HCT116 (cell line): ENCODE results near the gene KRTAP1-5. TPM values are rescaled to one million over a fixed set of nuclear protein-coding genes. Genes with fewer than 3 reads are reported as not detected.

ENCODE experiments used
- ATAC-seq: fragments of 200-7000 bp; cut with Tn5 transposase; 2 replicates; pipeline ENCODE4 v1.9.1; 2020; ENCODE audit warnings: mild to moderate bottlenecking, moderate library complexity
- BruUV-seq: library from RNA; stranded (reverse); fragments of 400-500 nt; replicated peaks from 2 replicates; lab custom pipeline; 2021; lab: Mats Ljungman, UMichigan
- CTCF ChIA-PET: fragments of 300-600 bp; sonication (Branson Sonifier 250); formaldehyde crosslinking; loops from one replicate; lab custom pipeline; 2021; ENCODE audit warnings: antibody characterized with exemption; lab: Charles Lee
- POLR2A ChIA-PET: fragments of 300-600, 350-600 bp; sonication (Branson Sonifier 250); formaldehyde crosslinking; loops from one replicate; lab custom pipeline; 2021; ENCODE audit warnings: antibody characterized with exemption; lab: Charles Lee
- RAD21 ChIA-PET, 2 experiments: fragments of 300-600 bp; sonication (Branson Sonifier 250); formaldehyde crosslinking; loops; one replicate each; lab custom pipeline; 2023; ENCODE audit warnings: low total read pairs in 2 of 2; ENCODE audit not compliant: uncharacterized antibody in 2 of 2, unreplicated experiment in 2 of 2, low non-redundant PET in 1 of 2; lab: Charles Lee
- DNase-seq: peaks from one replicate; pipeline ENCODE4 v3.0.0-alpha.2; 2010; ENCODE audit warnings: low read depth, low spot score
- H2AFZ ChIP-seq: fragments of 200-600 bp; shearing (Covaris generic), sonication (generic); 2 replicates; pipeline ENCODE4 v1.6.1; 2017; ENCODE audit warnings: low read depth, mixed run types, mixed read lengths, antibody characterized with exemption, low read length; ENCODE audit not compliant: poor library complexity, severe bottlenecking
- H3K27ac ChIP-seq: 2 replicates; pipeline ENCODE4 v1.5.1; 2012; ENCODE audit warnings: low read depth, low read length
- H3K27me3 ChIP-seq: fragments of 200-600 bp; sonication (generic); 2 replicates; pipeline ENCODE4 v1.6.1; 2016; ENCODE audit warnings: mixed run types, low read length, mixed read lengths; ENCODE audit not compliant: insufficient read depth
- H3K36me3 ChIP-seq, 2 experiments: fragments of 200-500 bp in 1 of 2; fragments of 200-600 bp in 1 of 2; sonication (Bioruptor generic) in 1 of 2; sonication (generic) in 1 of 2; 2 replicates each; pipeline versions ENCODE4 v1.5.1 to v1.6.1; 2014 to 2016; ENCODE audit warnings: low read length in 2 of 2, inconsistent platforms in 1 of 2, mixed read lengths in 1 of 2, mixed run types in 1 of 2; ENCODE audit not compliant: insufficient read depth in 2 of 2, control insufficient read depth in 1 of 2
- H3K4me1 ChIP-seq, 2 experiments: fragments of 200-600 bp in 1 of 2; sonication (generic) in 1 of 2; 2 replicates each; pipeline versions ENCODE4 v1.5.1 to v1.6.1; 2012 to 2017; ENCODE audit warnings: low read length in 2 of 2, inconsistent platforms in 1 of 2, mild to moderate bottlenecking in 1 of 2, mixed read lengths in 1 of 2, mixed run types in 1 of 2, moderate library complexity in 1 of 2; ENCODE audit not compliant: insufficient read depth in 2 of 2, control insufficient read depth in 1 of 2
- H3K4me2 ChIP-seq: fragments of 200-600 bp; sonication (generic); 2 replicates; pipeline ENCODE4 v1.6.1; 2017; ENCODE audit warnings: mixed run types, low read length, mixed read lengths
- H3K4me3 ChIP-seq, 2 experiments: fragments of 200-600 bp in 1 of 2; sonication (generic) in 1 of 2; replicated peaks in 1 of 2; 2 replicates each; pipeline ENCODE4 v1.5.1; 2011 to 2016; ENCODE audit warnings: low read length in 2 of 2, control low read depth in 1 of 2, low read depth in 1 of 2, mild to moderate bottlenecking in 1 of 2, mixed read lengths in 1 of 2, mixed run types in 1 of 2
- H3K79me2 ChIP-seq: fragments of 200-600 bp; sonication (generic); 2 replicates; pipeline ENCODE4 v1.6.1; 2017; ENCODE audit warnings: mild to moderate bottlenecking, mixed run types, low read length, moderate library complexity, mixed read lengths; ENCODE audit not compliant: insufficient read depth
- H3K9ac ChIP-seq: fragments of 200-600 bp; sonication (generic); 2 replicates; pipeline ENCODE4 v1.6.1; 2016; ENCODE audit warnings: low read length, mixed read lengths
- H3K9me2 ChIP-seq: fragments of 200-600 bp; sonication (generic), shearing (Covaris generic); 2 replicates; pipeline ENCODE4 v1.6.1; 2017; ENCODE audit warnings: mixed run types, mild to moderate bottlenecking, moderate library complexity; ENCODE audit not compliant: insufficient read depth
- H3K9me3 ChIP-seq, 2 experiments: fragments of 200-500 bp in 1 of 2; fragments of 200-600 bp in 1 of 2; sonication (Bioruptor generic) in 1 of 2; sonication (generic) in 1 of 2; 2 replicates each; pipeline ENCODE4 v1.6.1; 2014 to 2017; ENCODE audit warnings: low read length in 2 of 2, mixed read lengths in 2 of 2, inconsistent platforms in 1 of 2, low read depth in 1 of 2, mild to moderate bottlenecking in 1 of 2, mixed run types in 1 of 2, moderate library complexity in 1 of 2; ENCODE audit not compliant: control insufficient read depth in 1 of 2, insufficient read depth in 1 of 2
- H4K20me1 ChIP-seq: fragments of 200-600 bp; sonication (generic), shearing (Covaris generic); 2 replicates; pipeline ENCODE4 v1.6.1; 2017; ENCODE audit warnings: mixed run types, mild to moderate bottlenecking, moderate library complexity; ENCODE audit not compliant: insufficient read depth
- ATF3 ChIP-seq: IDR thresholded peaks from 2 replicates; pipeline ENCODE4 v1.6.1; 2012
- CBX3 ChIP-seq: IDR thresholded peaks from 2 replicates; pipeline ENCODE4 v1.6.1; 2012; ENCODE audit warnings: low read depth
- CEBPB ChIP-seq: IDR thresholded peaks from 2 replicates; pipeline ENCODE4 v1.6.1; 2012; ENCODE audit warnings: low read depth
- JUND ChIP-seq: IDR thresholded peaks from 2 replicates; pipeline ENCODE4 v1.6.1; 2012
- POLR2AphosphoS5 ChIP-seq: IDR thresholded peaks from 2 replicates; pipeline ENCODE4 v1.6.1; 2011; ENCODE audit warnings: mild to moderate bottlenecking, low read depth, low read length, moderate library complexity
- RAD21 ChIP-seq: IDR thresholded peaks from 2 replicates; pipeline ENCODE4 v1.6.1; 2012; ENCODE audit warnings: low read depth, mild to moderate bottlenecking
- REST ChIP-seq: IDR thresholded peaks from 2 replicates; pipeline ENCODE4 v1.6.1; 2012; ENCODE audit warnings: low read depth
- SP1 ChIP-seq: IDR thresholded peaks from 2 replicates; pipeline ENCODE4 v1.6.1; 2012; ENCODE audit warnings: low read depth
- SRF ChIP-seq: IDR thresholded peaks from 2 replicates; pipeline ENCODE4 v1.6.1; 2012; ENCODE audit warnings: low read depth
- TCF7L2 ChIP-seq: IDR thresholded peaks from 2 replicates; pipeline ENCODE4 v1.7.0; 2011; ENCODE audit warnings: borderline replicate concordance, inconsistent platforms; ENCODE audit not compliant: insufficient read depth, insufficient read length; ENCODE audit errors: extremely low read depth
- ZBTB33 ChIP-seq: IDR thresholded peaks from 2 replicates; pipeline ENCODE4 v1.6.1; 2011; ENCODE audit warnings: mild to moderate bottlenecking, low read length, moderate library complexity; ENCODE audit not compliant: insufficient replicate concordance; ENCODE audit errors: extremely low read depth
- ZFX ChIP-seq: fragments of 450-650 bp; IDR thresholded peaks from 2 replicates; pipeline ENCODE4 v1.6.1; 2017
- ZNF274 ChIP-seq: fragments of 200-500 bp; sonication (Bioruptor generic); IDR thresholded peaks from 2 replicates; pipeline ENCODE4 v1.6.1; 2014; ENCODE audit warnings: mild to moderate bottlenecking, low read depth, low read length, inconsistent platforms
- intact Hi-C: fragments of 100-400 bp; cut with micrococcal nuclease; formaldehyde crosslinking; loops from 2 replicates; pipeline ENCODE4 v1.10.0; 2022
- total RNA-seq: library from RNA; stranded (reverse); gene quantifications from one replicate; pipeline ENCODE4 v1.2.1, GENCODE V29; 2021; ENCODE audit not compliant: unreplicated experiment

KRTAP1-5 gene
- total RNA-seq, 1 experiment from 2014 or later, result not detected

- CTCF ChIA-PET, result no interaction called here
- Histone ChIP-seq H3K27me3 (no peaks in the 10 kb centered on the region), H4K20me1 (no peaks in the 10 kb centered on the region), H3K9me3 (peaks cover 0 to 11% of the 10 kb centered on the region in 2 experiments; a peak in 1 of 4 replicates), H3K9me2 (no peaks in the 10 kb centered on the region; the same call in 1 of the 2 replicates), H3K27ac (no peak overlapping the region), H3K36me3 (no peaks in the 10 kb centered on the region), H3K4me2 (no peak overlapping the region), H3K9ac (no peak overlapping the region), H2AFZ (no peak overlapping the region), H3K79me2 (no peaks in the 10 kb centered on the region), H3K4me3 (no peak overlapping the region), H3K4me1 (peaks cover 5 to 19% of the 10 kb centered on the region in 2 experiments; a peak in 3 of 4 replicates)
- POLR2A ChIA-PET, result no interaction called here
- DNase-seq, result no peak
- no peak for ATAC-seq
- no TSS peak for BruUV-seq
- RAD21 ChIA-PET, result no interaction called here
- no peak for TF ChIP-seq ATF3
- no peak for TF ChIP-seq JUND
- TF ChIP-seq ZFX, result no peak
- no peak for TF ChIP-seq ZBTB33
- no peak for TF ChIP-seq SRF
- TF ChIP-seq ZNF274, result no peak
- TF ChIP-seq RAD21, result no peak
- TF ChIP-seq SP1, result no peak
- no peak for TF ChIP-seq TCF7L2
- TF ChIP-seq REST, result no peak
- no peak for TF ChIP-seq CEBPB
- TF ChIP-seq CBX3, result no peak
- no peak for TF ChIP-seq POLR2AphosphoS5
- intact Hi-C loops, result no loop called here
Observed at GRCh38 chr17:40995116-40995515, 31.9 kb downstream of the KRTAP1-5 start.
